ENCODE results near the gene BAX. TPM values are rescaled to one million over a fixed set of nuclear protein-coding genes. Genes with fewer than 3 reads are reported as not detected.
A peak's percentile ranks its signal among the peaks of the same experiment; 100 is the strongest.

BAX gene
- total and polyA plus RNA-seq, 9 of the 15 experiments (the other 6 are each of a cell fraction or from before 2014, with no cell fraction given), result 3.2 to 95.4 (median 44.5) TPM

DNA sequence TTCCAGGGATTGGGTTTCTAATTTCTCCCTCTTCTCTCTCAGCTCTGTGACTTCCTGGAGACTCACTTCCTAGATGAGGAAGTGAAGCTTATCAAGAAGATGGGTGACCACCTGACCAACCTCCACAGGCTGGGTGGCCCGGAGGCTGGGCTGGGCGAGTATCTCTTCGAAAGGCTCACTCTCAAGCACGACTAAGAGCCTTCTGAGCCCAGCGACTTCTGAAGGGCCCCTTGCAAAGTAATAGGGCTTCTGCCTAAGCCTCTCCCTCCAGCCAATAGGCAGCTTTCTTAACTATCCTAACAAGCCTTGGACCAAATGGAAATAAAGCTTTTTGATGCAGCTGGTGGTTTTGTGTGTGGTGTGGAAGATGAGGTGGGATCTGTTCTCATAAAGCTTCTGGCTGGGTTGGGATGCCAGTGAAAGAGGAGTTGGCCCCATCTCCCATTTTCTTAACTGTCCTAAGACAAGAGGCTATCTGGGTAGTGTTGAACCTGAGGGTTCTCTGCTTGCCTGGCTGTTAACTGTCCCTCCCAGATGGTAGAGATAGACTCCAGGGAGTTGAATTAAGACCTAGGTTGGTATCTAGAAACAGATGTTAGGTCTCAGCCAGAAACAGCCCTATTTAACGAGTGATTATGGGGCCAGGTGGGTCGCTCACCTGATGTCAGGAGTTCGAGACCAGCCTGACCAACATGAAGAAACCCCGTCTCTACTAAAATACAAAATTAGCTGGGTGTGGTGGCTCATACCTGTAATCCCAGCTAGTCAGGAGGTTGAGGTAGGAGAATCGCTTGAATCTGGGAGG is 12.1 kb downstream of the BAX start (continued):
- TF ChIP-seq, protein P1, sequence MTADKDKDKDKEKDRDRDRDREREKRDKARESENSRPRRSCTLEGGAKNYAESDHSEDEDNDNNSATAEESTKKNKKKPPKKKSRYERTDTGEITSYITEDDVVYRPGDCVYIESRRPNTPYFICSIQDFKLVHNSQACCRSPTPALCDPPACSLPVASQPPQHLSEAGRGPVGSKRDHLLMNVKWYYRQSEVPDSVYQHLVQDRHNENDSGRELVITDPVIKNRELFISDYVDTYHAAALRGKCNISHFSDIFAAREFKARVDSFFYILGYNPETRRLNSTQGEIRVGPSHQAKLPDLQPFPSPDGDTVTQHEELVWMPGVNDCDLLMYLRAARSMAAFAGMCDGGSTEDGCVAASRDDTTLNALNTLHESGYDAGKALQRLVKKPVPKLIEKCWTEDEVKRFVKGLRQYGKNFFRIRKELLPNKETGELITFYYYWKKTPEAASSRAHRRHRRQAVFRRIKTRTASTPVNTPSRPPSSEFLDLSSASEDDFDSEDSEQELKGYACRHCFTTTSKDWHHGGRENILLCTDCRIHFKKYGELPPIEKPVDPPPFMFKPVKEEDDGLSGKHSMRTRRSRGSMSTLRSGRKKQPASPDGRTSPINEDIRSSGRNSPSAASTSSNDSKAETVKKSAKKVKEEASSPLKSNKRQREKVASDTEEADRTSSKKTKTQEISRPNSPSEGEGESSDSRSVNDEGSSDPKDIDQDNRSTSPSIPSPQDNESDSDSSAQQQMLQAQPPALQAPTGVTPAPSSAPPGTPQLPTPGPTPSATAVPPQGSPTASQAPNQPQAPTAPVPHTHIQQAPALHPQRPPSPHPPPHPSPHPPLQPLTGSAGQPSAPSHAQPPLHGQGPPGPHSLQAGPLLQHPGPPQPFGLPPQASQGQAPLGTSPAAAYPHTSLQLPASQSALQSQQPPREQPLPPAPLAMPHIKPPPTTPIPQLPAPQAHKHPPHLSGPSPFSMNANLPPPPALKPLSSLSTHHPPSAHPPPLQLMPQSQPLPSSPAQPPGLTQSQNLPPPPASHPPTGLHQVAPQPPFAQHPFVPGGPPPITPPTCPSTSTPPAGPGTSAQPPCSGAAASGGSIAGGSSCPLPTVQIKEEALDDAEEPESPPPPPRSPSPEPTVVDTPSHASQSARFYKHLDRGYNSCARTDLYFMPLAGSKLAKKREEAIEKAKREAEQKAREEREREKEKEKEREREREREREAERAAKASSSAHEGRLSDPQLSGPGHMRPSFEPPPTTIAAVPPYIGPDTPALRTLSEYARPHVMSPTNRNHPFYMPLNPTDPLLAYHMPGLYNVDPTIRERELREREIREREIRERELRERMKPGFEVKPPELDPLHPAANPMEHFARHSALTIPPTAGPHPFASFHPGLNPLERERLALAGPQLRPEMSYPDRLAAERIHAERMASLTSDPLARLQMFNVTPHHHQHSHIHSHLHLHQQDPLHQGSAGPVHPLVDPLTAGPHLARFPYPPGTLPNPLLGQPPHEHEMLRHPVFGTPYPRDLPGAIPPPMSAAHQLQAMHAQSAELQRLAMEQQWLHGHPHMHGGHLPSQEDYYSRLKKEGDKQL (CRISPR knock-in tag; IDR thresholded peaks at IDR 0.05; ENCODE audit: borderline replicate concordance), result no peak
- TF ChIP-seq, protein P2, sequence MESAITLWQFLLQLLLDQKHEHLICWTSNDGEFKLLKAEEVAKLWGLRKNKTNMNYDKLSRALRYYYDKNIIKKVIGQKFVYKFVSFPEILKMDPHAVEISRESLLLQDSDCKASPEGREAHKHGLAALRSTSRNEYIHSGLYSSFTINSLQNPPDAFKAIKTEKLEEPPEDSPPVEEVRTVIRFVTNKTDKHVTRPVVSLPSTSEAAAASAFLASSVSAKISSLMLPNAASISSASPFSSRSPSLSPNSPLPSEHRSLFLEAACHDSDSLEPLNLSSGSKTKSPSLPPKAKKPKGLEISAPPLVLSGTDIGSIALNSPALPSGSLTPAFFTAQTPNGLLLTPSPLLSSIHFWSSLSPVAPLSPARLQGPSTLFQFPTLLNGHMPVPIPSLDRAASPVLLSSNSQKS (CRISPR knock-in tag; IDR thresholded peaks at IDR 0.05), result no peak
- TF ChIP-seq ZNF695 (CRISPR knock-in tag; IDR thresholded peaks at IDR 0.05) (no peak), BRD9 (IDR thresholded peaks at IDR 0.05; ENCODE audit: low read depth, partially characterized antibody) (no peak), SETDB1 (IDR thresholded peaks at IDR 0.05; ENCODE audit: low read length) (no peak), SAP30 (IDR thresholded peaks at IDR 0.05; ENCODE audit: borderline replicate concordance, insufficient read depth, low read depth, low read length, poor library complexity, severe bottlenecking) (no peak), KDM1A (IDR thresholded peaks at IDR 0.05) (no peak), ZNF583 (CRISPR knock-in tag; IDR thresholded peaks at IDR 0.05) (no peak), ZKSCAN3 (CRISPR knock-in tag; IDR thresholded peaks at IDR 0.05) (no peak), SPI1 (IDR thresholded peaks at IDR 0.05; ENCODE audit: borderline replicate concordance, low read depth, low read length) (peak; percentile 92), NCOA6 (IDR thresholded peaks at IDR 0.05) (no peak), ZNF282 (CRISPR knock-in tag; IDR thresholded peaks at IDR 0.05) (no peak), NCOA4 (IDR thresholded peaks at IDR 0.05; ENCODE audit: partially characterized antibody) (no peak), LEF1 (IDR thresholded peaks at IDR 0.05) (no peak), ZNF184 (CRISPR knock-in tag; IDR thresholded peaks at IDR 0.05) (no peak), CBFA2T3 (IDR thresholded peaks at IDR 0.05) (peak; percentile 42), SMARCE1 (IDR thresholded peaks at IDR 0.05) (no peak)
- TF ChIP-seq, protein P3, sequence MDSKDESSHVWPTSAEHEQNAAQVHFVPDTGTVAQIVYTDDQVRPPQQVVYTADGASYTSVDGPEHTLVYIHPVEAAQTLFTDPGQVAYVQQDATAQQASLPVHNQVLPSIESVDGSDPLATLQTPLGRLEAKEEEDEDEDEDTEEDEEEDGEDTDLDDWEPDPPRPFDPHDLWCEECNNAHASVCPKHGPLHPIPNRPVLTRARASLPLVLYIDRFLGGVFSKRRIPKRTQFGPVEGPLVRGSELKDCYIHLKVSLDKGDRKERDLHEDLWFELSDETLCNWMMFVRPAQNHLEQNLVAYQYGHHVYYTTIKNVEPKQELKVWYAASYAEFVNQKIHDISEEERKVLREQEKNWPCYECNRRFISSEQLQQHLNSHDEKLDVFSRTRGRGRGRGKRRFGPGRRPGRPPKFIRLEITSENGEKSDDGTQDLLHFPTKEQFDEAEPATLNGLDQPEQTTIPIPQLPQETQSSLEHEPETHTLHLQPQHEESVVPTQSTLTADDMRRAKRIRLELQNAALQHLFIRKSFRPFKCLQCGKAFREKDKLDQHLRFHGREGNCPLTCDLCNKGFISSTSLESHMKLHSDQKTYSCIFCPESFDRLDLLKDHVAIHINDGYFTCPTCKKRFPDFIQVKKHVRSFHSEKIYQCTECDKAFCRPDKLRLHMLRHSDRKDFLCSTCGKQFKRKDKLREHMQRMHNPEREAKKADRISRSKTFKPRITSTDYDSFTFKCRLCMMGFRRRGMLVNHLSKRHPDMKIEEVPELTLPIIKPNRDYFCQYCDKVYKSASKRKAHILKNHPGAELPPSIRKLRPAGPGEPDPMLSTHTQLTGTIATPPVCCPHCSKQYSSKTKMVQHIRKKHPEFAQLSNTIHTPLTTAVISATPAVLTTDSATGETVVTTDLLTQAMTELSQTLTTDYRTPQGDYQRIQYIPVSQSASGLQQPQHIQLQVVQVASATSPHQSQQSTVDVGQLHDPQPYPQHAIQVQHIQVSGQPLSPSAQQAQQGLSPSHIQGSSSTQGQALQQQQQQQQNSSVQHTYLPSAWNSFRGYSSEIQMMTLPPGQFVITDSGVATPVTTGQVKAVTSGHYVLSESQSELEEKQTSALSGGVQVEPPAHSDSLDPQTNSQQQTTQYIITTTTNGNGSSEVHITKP (IDR thresholded peaks at IDR 0.05; ENCODE audit: partially characterized antibody), result no peak
